Stimulated activated naive B cell treated with anti-CD40 and anti-IgM and Interleukin-4, amounts not matched to agents 10 μg/mL and 1 μg/mL and 100 μg/mL, for 72 hours (primary cell): ENCODE data around the gene APC.
A peak's percentile ranks its signal among the peaks of the same experiment; 100 is the strongest.

Experiments
- ATAC-seq, 2 donors: fragments of 150-1000 bp; cut with Tn5 transposase; replicated peaks; 2 replicates each; pipeline ENCODE4 v1.10.0; 2021; ENCODE audit warnings: moderate library complexity in 1 of 2
- DNase-seq: peaks from one replicate; pipeline ENCODE4 v3.0.0; 2021
- H3K27ac Mint-ChIP-seq: one replicate; pipeline ENCODE4 v1.8.0; 2022; ENCODE audit warnings: mild to moderate bottlenecking, mixed read lengths
- H3K27me3 Mint-ChIP-seq, 2 donors: one replicate each; pipeline ENCODE4 v1.8.0; 2022; ENCODE audit warnings: mixed read lengths in 2 of 2
- H3K36me3 Mint-ChIP-seq, 2 donors: one replicate each; pipeline ENCODE4 v1.8.0; 2022; ENCODE audit warnings: mixed read lengths in 2 of 2, mild to moderate bottlenecking in 1 of 2
- H3K4me1 Mint-ChIP-seq, 2 donors: one replicate each; pipeline ENCODE4 v1.8.0; 2022; ENCODE audit warnings: mixed read lengths in 2 of 2, mild to moderate bottlenecking in 1 of 2
- H3K4me3 Mint-ChIP-seq, 2 donors: one replicate each; pipeline ENCODE4 v1.8.0; 2022; ENCODE audit warnings: mild to moderate bottlenecking in 2 of 2, mixed read lengths in 2 of 2, moderate library complexity in 1 of 2
- H3K9me3 Mint-ChIP-seq, 2 donors: one replicate each; pipeline ENCODE4 v1.8.0; 2022; ENCODE audit warnings: mixed read lengths in 2 of 2, mild to moderate bottlenecking in 1 of 2

The APC gene

GRCh38 chr5:112737463-112738190 is at the start of gene APC:
Gene APC (plus strand): TSS chr5:112737885. CDS start chr5:112754891, 17,006 bp downstream.
- peak; percentile 99 for ATAC-seq
- DNase-seq, result peak; percentile 82
- no peaks in the 10 kb centered on the region for H3K9me3 Mint-ChIP-seq
- H3K27ac Mint-ChIP-seq, result peak within 1 kb of the TSS; percentile 90
- peaks cover 15 to 18% of the 10 kb centered on the region in 2 donors for H3K4me1 Mint-ChIP-seq
- peak within 1 kb of the TSS; percentile 97 to 98 for H3K4me3 Mint-ChIP-seq
- no peaks in the 10 kb centered on the region for H3K27me3 Mint-ChIP-seq
- peaks cover 2 to 3% of the 10 kb centered on the region in 2 donors for H3K36me3 Mint-ChIP-seq

- Mint-ChIP-seq H3K27me3 (peaks cover 17 to 26% of the 10 kb centered on the region in 2 donors), H3K4me1 (peaks cover 14 to 29% of the 10 kb centered on the region in 2 donors), H3K36me3 (no peaks in the 10 kb centered on the region), H3K9me3 (no peaks in the 10 kb centered on the region), H3K27ac (no peak overlapping the region), H3K4me3 (no peak overlapping the region)
- ATAC-seq (no peak), DNase-seq (no peak)
Measured at GRCh38 chr5:112689155-112689909, 48.4 kb upstream of the APC start.

- DNase-seq, result no peak
- Mint-ChIP-seq H3K9me3 (no peaks in the 10 kb centered on the region), H3K4me1 (peaks cover 7 to 21% of the 10 kb centered on the region in 2 donors), H3K36me3 (no peaks in the 10 kb centered on the region), H3K27ac (no peak overlapping the region), H3K27me3 (peaks cover 21 to 35% of the 10 kb centered on the region in 2 donors), H3K4me3 (no peak overlapping the region)
- no peak for ATAC-seq
Measured at GRCh38 chr5:112690605-112691338, 46.9 kb upstream of the APC start.

DNA sequence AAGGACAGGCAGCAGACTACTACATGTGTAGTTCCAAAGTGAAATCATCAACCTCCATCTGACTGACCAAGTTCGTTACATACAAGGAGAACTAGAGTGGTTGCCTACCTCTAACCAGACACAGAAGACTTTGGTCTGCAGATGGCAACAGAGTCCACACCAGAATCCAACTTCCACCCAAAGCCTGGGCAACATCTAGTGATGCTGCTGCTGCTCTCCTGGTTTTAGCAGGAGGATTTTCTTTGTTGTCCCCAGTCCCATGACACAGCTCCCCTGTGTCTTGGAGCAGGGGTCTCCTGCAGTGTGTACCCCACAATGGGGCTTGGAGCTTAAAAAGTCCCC is 46.4 kb upstream of the APC start:
- Mint-ChIP-seq H3K27ac (no peak overlapping the region), H3K36me3 (no peaks in the 10 kb centered on the region), H3K4me1 (peaks cover 7 to 21% of the 10 kb centered on the region in 2 donors), H3K9me3 (no peaks in the 10 kb centered on the region), H3K27me3 (peaks cover 21 to 36% of the 10 kb centered on the region in 2 donors), H3K4me3 (no peak overlapping the region)
- DNase-seq (no peak), ATAC-seq (no peak)

GRCh38 chr5:112691758-112692157 is 45.9 kb upstream of the APC start:
- DNase-seq (no peak), ATAC-seq (peak in 1 of 2 donors; percentile 14)
- H3K27ac Mint-ChIP-seq, result no peak overlapping the region
- H3K4me3 Mint-ChIP-seq, result no peak overlapping the region
- peaks cover 21 to 36% of the 10 kb centered on the region in 2 donors for H3K27me3 Mint-ChIP-seq
- no peaks in the 10 kb centered on the region for H3K36me3 Mint-ChIP-seq
- H3K4me1 Mint-ChIP-seq, result peaks cover 6 to 20% of the 10 kb centered on the region in 2 donors
- H3K9me3 Mint-ChIP-seq, result no peaks in the 10 kb centered on the region

- DNase-seq, result no peak
- Mint-ChIP-seq H3K4me1 (peaks cover 5 to 17% of the 10 kb centered on the region in 2 donors), H3K27ac (no peak overlapping the region), H3K36me3 (no peaks in the 10 kb centered on the region), H3K4me3 (no peak overlapping the region), H3K27me3 (peaks cover 21 to 36% of the 10 kb centered on the region in 2 donors), H3K9me3 (no peaks in the 10 kb centered on the region)
- ATAC-seq, result peak; percentile 62 to 65
Measured at GRCh38 chr5:112692472-112692871, 45.2 kb upstream of the APC start.

- H3K4me3 Mint-ChIP-seq, result no peak overlapping the region
- peaks cover 5 to 17% of the 10 kb centered on the region in 2 donors for H3K4me1 Mint-ChIP-seq
- no peak for ATAC-seq
- H3K36me3 Mint-ChIP-seq, result no peaks in the 10 kb centered on the region
- H3K27me3 Mint-ChIP-seq, result peaks cover 21 to 34% of the 10 kb centered on the region in 2 donors
- no peak overlapping the region for H3K27ac Mint-ChIP-seq
- no peaks in the 10 kb centered on the region for H3K9me3 Mint-ChIP-seq
- no peak for DNase-seq
Measured at GRCh38 chr5:112693301-112693700, 44.4 kb upstream of the APC start.

DNA sequence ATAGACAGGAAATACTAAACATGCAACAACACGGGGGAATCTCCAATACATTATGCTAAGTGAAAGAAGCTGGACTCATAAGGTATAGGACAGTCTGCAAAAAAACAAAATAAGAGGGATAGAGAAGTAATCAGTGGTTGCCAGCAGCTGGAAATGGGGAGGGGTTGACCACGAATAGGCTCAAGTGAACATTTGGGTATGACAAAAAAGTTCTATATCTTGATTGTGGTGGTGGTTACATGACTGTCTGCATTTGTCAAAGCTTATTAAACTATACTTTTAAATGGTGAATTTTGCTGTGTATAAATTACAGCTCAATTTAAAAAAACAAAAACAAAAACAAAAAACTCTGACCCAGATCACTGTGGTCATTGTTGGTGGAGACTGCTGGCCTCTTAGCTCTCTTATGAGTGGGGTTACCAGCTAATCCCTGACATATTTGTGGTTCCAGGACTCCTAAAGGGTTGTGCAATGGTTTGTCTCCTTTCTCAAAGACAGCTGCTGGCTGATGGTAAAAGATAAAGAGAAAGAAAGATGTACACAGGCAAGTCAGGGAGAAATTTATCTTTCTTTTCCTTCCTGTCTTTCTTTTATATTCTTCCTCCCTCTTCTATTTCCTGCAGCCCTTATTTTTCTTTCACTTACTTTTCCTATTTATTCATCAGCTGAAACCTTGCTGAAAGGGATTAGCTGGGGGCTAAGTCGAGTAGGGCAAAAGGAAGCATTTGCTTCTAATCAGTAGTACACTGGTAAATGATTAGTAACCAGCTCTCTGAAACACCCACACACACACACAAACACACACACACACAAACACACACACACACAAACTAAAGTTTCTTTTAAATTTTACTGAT is 42.6 kb upstream of the APC start:
- Mint-ChIP-seq H3K4me1 (peaks cover 5 to 17% of the 10 kb centered on the region in 2 donors), H3K9me3 (no peaks in the 10 kb centered on the region), H3K4me3 (no peak overlapping the region), H3K27ac (no peak overlapping the region), H3K36me3 (no peaks in the 10 kb centered on the region), H3K27me3 (peaks cover 25 to 29% of the 10 kb centered on the region in 2 donors)
- no peak for ATAC-seq
- no peak for DNase-seq

DNA sequence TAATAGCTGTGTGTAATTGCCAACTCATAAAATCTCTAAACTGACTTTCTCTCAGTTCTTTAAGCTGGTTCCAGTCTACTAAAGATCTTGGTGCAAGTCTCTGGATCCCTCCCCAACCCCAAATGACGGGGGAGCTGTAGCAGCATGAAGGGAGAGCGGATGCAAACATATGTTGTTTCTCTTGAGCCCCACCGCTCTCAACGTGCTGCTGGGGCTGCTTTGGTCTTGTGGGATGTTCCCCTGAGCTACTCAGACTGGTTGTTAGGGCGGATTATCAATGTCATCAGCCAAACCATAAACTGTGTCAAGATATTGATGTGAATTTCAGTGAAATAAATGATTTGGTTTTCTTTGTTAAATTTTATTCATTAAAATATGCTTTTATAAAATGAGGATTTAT is 40.9 kb upstream of the APC start:
- H3K4me3 Mint-ChIP-seq, result no peak overlapping the region
- peaks cover 0 to 2% of the 10 kb centered on the region in 2 donors for H3K36me3 Mint-ChIP-seq
- ATAC-seq (no peak), DNase-seq (no peak)
- H3K27ac Mint-ChIP-seq, result no peak overlapping the region
- no peaks in the 10 kb centered on the region for H3K9me3 Mint-ChIP-seq
- H3K27me3 Mint-ChIP-seq, result peaks cover 12 to 21% of the 10 kb centered on the region in 2 donors
- peaks cover 5 to 12% of the 10 kb centered on the region in 2 donors for H3K4me1 Mint-ChIP-seq

- H3K9me3 Mint-ChIP-seq, result no peaks in the 10 kb centered on the region
- DNase-seq, result no peak
- peaks cover 0 to 2% of the 10 kb centered on the region in 2 donors for H3K36me3 Mint-ChIP-seq
- no peak for ATAC-seq
- H3K4me1 Mint-ChIP-seq, result peaks cover 4 to 7% of the 10 kb centered on the region in 2 donors
- H3K27me3 Mint-ChIP-seq, result peaks cover 11 to 16% of the 10 kb centered on the region in 2 donors
- H3K4me3 Mint-ChIP-seq, result no peak overlapping the region
- H3K27ac Mint-ChIP-seq, result no peak overlapping the region
Measured at GRCh38 chr5:112697322-112697721, 40.4 kb upstream of the APC start.

DNA sequence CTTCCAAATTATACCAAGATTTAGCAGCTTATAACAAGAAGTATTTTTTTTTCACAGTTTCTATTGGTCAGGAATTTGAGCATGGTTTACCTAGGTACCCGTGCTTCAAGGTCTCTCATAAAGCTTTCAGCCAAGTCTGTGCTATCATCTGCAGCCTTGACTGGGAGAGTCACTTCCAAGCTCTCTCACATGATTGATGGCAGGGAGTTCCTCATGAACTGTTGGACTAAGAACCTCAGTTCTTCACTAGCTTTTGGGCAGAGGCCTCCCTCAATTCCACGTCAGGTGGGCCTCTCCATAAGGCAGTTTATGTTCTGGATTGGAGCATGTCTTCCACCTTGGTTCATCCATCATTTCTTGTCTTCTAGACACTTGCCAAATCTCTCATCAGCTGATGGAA is 39.9 kb upstream of the APC start:
- ATAC-seq, result no peak
- H3K36me3 Mint-ChIP-seq, result peaks cover 0 to 2% of the 10 kb centered on the region in 2 donors
- H3K4me1 Mint-ChIP-seq, result peaks cover 0 to 2% of the 10 kb centered on the region in 2 donors
- H3K27me3 Mint-ChIP-seq, result peaks cover 11 to 13% of the 10 kb centered on the region in 2 donors
- DNase-seq, result no peak
- no peak overlapping the region for H3K4me3 Mint-ChIP-seq
- no peaks in the 10 kb centered on the region for H3K9me3 Mint-ChIP-seq
- no peak overlapping the region for H3K27ac Mint-ChIP-seq

- no peak overlapping the region for H3K4me3 Mint-ChIP-seq
- peaks cover 3 to 6% of the 10 kb centered on the region in 2 donors for H3K27me3 Mint-ChIP-seq
- no peaks in the 10 kb centered on the region for H3K9me3 Mint-ChIP-seq
- DNase-seq (no peak), ATAC-seq (no peak)
- H3K27ac Mint-ChIP-seq, result no peak overlapping the region
- H3K4me1 Mint-ChIP-seq, result peaks cover 16 to 24% of the 10 kb centered on the region in 2 donors
- H3K36me3 Mint-ChIP-seq, result peaks cover 0 to 2% of the 10 kb centered on the region in 2 donors
Measured at GRCh38 chr5:112703866-112704820, 33.5 kb upstream of the APC start.
